Urothelium cell line (cell line): ENCODE measurements around the gene HCFC2.
"Not testable (repeated sequence)": the region's sequence is repeated elsewhere in the genome, so short reads cannot be mapped to it uniquely, and the experiment has no call there.

Experiments
- DNase-seq: peaks from one replicate; pipeline ENCODE4 v3.0.0; 2011; ENCODE audit warnings: low spot score, mixed read lengths
- FAIRE-seq: peaks from 2 replicates; lab custom pipeline; 2011; peaks lifted over from hg19 to GRCh38; lab: Jason Lieb, UNC

HCFC2 gene

GRCh38 chr12:104114834-104115586 lies 50.7 kb downstream of the HCFC2 start:
- FAIRE-seq, DNase-seq: not testable (repeated sequence)

- DNase-seq: no peak
- no peak for FAIRE-seq
These were observed 51.2 kb downstream of the HCFC2 start for GRCh38 chr12:104115587-104115975.

DNA sequence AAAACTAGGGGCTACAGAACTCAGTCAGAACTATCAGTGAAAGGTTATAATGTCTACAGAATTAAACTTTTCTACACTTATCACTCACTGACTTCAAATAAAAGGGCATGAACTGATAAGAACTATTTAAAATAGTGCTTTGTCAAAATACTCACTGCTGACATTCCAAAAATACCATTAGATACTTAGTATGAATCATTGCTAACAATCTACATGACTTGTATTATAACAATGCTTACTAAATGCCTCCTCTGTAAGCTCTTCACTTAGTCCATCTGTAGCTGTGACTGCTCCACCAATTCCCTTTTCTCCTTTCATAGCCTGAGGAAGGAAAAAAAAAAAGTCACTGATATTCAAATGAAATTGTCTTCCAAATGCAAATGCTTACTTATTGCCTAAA lies 56.7 kb downstream of the HCFC2 start:
- FAIRE-seq: no peak
- peak; percentile 8 for DNase-seq

DNA sequence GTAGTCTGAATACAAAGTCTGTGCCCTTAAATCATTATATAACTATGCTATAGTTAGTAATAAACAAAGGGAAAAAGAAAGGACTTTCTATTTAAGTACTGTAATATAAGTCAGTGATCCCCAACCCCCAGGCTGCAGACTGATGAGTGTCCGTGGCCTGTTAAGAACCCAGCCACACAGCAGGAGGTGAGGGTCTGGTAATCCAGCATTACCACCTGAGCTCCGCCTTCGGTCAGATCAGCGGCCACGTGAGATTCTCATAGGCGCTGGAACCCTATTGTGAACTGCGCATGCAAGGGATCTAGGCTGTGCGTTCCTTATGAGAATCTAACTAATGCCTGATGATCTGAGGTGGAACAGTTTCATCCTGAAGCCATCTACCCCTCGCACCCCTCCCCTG lies 58.0 kb downstream of the HCFC2 start:
- DNase-seq (no peak), FAIRE-seq (no peak)

- no peak for FAIRE-seq
- no peak for DNase-seq
These were observed 62.2 kb downstream of the HCFC2 start for GRCh38 chr12:104126548-104126947.

- FAIRE-seq (no peak), DNase-seq (no peak)
These were observed 66.4 kb downstream of the HCFC2 start for GRCh38 chr12:104130760-104131159.

DNA sequence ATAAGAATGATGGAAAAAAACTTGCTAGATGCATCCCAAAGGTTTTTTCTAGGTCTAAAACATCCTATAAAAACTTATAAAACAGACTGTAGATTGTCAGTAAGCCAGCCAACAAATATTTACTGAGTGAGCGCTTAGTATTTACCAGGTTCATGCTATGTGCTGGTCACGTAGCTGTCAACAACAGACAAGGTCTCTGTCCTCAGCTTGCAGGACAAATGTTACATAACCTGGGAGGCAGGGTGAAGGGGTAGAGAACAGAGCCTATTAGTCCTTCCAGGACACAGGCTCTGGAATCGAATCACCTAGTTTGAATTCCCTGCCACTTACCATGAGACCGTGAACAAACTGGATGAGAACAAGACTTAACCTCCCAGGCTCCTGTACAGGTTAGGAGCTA lies 67.3 kb downstream of the HCFC2 start:
- FAIRE-seq: no peak

DNA sequence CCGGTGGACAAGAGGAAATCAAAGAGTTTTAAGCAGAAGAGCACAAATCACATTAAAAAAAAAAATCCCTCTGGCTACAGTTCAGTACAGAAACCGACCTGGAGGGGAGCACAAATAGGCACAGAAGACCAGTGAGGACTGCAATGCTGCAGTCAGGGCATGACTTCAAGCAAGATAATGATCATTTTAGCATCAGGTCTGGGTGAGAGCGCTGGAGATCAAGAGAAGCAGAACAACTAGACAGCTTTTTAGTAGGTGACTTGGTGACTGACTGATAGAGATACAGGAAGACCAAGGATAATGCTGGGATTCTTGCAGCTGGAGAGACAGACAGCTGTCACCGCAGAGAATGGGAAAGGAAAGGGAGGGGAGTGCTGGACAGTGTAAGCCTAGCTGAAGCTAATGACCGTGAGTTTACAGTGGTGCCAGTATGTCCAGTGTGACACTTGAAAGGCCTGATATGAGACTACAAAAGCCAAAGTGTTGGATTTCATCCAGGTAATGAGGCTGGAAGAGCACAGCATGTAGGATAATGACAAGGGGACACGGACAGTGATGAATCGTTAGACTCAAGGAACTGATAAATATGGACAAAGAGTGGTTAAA lies 68.1 kb downstream of the HCFC2 start:
- FAIRE-seq (no peak), DNase-seq (no peak)

More for the DNA sequence above, 67.3 kb downstream of the HCFC2 start:
- DNase-seq: no peak

- no peak for FAIRE-seq
These were observed 69.0 kb downstream of the HCFC2 start for GRCh38 chr12:104133321-104133720.

GRCh38 chr12:104133866-104134265 lies 69.5 kb downstream of the HCFC2 start:
- no peak for DNase-seq
- FAIRE-seq: no peak

More at GRCh38 chr12:104133321-104133720, 69.0 kb downstream of the HCFC2 start:
- no peak for DNase-seq

GRCh38 chr12:104134882-104135281 lies 70.6 kb downstream of the HCFC2 start:
- no peak for DNase-seq
- no peak for FAIRE-seq

- DNase-seq (no peak), FAIRE-seq (no peak)
These were observed 72.2 kb downstream of the HCFC2 start for GRCh38 chr12:104136577-104136976.

DNA sequence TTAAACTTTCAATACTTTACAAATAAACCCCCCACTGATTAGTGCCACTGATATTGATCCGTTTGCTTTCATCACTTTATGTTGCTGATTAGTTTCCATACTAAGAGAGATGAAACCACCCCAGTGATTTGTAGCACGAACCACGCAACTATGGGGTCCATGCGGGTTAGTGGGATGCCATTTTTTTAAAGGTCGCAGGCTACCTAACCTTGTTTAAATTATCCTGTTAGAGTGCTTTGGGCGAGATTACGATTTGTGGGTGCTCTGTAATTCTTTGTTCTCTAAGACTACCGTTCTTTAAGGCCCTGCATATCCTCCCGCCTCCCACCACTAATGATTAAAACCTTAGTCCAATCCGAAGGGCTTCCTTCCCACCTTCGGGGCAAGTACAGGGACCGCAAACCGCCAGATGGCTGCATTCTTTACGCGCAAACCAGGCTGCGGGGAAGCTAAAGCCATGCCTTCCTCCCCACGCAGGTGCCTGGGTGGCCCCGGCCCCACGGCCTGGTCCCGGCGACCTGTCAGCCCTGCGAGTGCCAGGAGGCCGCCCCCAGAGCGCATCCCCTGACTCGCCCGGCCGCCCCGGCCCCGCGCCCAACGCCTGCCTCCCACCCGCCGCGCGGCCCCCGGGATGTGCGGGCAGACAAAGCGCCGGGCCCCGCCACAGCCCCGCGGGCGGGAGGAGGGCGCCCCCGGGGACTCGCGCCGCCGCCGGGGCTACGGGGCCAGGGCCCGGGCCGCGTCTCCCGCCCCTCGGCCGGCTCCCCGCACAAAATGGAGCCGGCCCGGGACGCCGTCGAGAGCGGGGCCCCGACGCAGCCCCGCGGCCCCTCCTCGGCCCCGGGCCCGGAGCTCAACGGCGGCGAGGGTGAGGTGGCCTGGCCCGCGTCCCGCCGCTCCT lies 72.9 kb downstream of the HCFC2 start:
- FAIRE-seq (no peak), DNase-seq (peak; percentile 20)

DNA sequence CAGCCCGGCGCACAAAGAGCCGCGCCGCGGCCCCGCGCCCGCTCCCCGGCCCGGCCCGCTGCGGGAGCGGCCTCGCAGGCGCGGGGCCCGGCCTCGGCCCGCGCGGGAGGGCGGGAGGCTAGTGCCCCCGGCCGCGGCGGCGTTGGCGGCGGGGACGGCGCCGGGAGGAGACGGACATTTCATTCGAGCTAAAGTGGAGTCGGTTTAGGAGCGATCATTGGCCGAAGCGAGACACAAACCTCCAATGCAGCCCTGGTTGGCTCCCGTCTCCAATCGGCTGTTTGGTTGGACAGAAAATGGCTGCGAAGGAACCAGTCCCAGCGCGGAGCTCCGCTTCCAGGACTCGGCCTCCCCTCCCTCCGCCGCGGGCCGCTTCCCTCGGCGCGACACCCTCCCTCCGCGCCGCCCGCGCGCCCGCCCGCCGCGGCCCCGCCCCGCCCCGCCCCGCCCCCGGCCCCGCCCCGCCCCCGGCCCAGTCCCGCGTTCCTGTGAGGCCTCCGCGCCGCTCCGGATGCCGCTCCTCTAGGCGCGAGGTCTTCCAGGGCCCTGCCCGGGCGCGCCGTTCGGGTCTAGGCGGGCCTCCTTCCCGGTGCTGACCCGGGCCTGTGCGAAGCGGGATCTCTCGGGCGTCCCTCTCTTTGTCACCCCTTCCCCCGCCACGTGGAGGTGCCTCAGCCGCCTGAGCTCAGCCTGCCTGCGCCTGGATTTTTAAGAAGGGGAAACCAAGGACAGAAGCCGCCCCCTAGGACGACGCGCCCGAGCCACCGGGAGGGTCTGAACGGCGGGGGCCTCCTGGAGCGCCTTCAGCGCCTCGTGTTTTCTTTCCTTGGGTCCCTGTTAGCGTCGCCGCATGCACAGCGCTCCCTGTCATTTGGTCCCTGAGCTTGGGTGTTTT lies 73.8 kb downstream of the HCFC2 start, which contains the start of gene NFYB:
TSS of gene NFYB (minus strand) at position 309 of the 895 bp plus-strand sequence. CDS start 2,757 bp downstream, outside the sequence.
- FAIRE-seq (no peak), DNase-seq (peak; percentile 92)

DNA sequence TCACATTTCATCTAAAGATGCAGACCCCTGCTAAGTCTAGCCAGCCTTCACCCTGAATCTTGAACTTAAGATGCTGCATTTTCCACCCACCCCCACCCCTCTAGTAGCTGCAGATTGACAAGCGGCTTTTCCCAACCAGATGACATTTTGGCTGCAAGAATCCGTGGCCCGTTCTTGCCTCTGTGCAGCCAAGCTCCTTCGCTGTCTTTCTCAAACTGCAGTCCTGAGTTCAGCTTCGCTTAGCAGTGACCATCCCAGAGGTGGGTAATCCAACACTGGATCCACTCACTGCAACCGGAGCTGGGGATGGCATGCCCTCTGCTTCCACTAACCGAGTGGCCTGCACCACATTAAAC lies 74.4 kb downstream of the HCFC2 start:
- no peak for DNase-seq
- no peak for FAIRE-seq

GRCh38 chr12:104142543-104142942 lies 78.2 kb downstream of the HCFC2 start:
- DNase-seq (no peak), FAIRE-seq (no peak)

DNA sequence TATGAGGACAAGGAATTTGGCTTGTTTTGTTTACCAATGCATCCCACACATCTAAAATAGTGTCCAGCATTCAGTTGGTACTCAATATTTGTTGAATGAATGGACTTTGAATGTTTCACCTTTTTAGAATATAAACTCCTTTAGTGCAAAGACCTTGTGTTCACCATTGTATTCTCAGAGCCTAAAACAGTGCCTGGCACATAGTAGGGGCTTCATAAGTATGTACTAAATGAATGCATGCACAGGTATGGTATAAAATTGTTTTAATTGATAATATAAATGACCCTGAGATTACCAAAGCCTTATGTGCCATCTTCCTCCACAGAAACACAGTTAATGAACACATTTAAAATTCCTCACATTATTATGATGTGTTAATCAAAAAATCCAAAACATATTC lies 78.7 kb downstream of the HCFC2 start:
- FAIRE-seq: no peak
- DNase-seq: no peak

DNA sequence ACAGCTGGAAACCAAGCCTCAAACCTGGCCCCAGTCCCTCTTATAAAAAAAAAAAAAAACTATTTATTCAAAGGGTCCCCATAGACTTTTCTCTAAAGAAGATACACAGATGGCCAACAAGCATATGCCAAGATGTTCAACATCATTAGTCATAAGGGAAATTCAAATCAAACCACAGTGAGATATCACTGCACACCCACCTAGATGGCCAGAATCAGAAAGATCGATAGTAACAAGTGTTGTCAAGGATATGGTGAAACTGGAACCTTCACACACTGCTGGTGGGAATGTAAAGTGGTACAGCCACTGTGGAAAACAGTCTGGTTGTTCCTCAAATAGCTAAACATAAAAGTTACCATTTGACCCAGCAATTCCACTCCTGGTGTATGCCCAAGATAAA lies 79.6 kb downstream of the HCFC2 start:
- no peak for FAIRE-seq

GRCh38 chr12:104147346-104147745 lies 83.0 kb downstream of the HCFC2 start:
- DNase-seq (no peak), FAIRE-seq (no peak)

More for the DNA sequence above, 79.6 kb downstream of the HCFC2 start:
- no peak for DNase-seq

- FAIRE-seq: no peak
- no peak for DNase-seq
These were observed 86.1 kb downstream of the HCFC2 start for GRCh38 chr12:104150416-104150815.
